ENCODE results near the gene NEU2.

GRCh38 chr2:233059547-233059796 lies 27.0 kb downstream of the NEU2 start:
- TF ChIP-seq KLF1 (tag by site-specific recombination; IDR thresholded peaks at IDR 0.05) (no peak), ZNF610 (tag by site-specific recombination; IDR thresholded peaks at IDR 0.05; ENCODE audit: borderline replicate concordance) (no peak), ZNF157 (tag by site-specific recombination; IDR thresholded peaks at IDR 0.05) (no peak), SETDB1 (IDR thresholded peaks at IDR 0.05; ENCODE audit: insufficient read length, low read length) (no peak), ZNF133 (tag by site-specific recombination; IDR thresholded peaks at IDR 0.05) (no peak), ZNF549 (tag by site-specific recombination; IDR thresholded peaks at IDR 0.05) (no peak), CTCF (tag by site-specific recombination; IDR thresholded peaks at IDR 0.05) (no peak), ZNF571 (tag by site-specific recombination; IDR thresholded peaks at IDR 0.05) (no peak)
